CD4-positive, alpha-beta T cell (primary cell): Measurements from ENCODE around the gene NOPCHAP1. TPM values are rescaled to one million over a fixed set of nuclear protein-coding genes. Genes with fewer than 3 reads are reported as not detected.

Experiments used
- ATAC-seq: fragments of 200-7000 bp; cut with Tn5 transposase; one replicate; pipeline ENCODE4 v1.10.0; 2022; ENCODE audit warnings: mild to moderate bottlenecking; ENCODE audit not compliant: poor library complexity
- CTCF ChIA-PET: fragments of 350-600 bp; sonication (Branson Sonifier 250); formaldehyde crosslinking; loops from one replicate; lab custom pipeline; 2021; ENCODE audit warnings: antibody characterized with exemption, inconsistent platforms; lab: Charles Lee
- POLR2A ChIA-PET: fragments of 350-600 bp; sonication (Branson Sonifier 250); formaldehyde crosslinking; loops from one replicate; lab custom pipeline; 2021; ENCODE audit warnings: antibody characterized with exemption, inconsistent platforms; lab: Charles Lee
- DNase-seq, 14 experiments: peaks; one replicate each; pipeline ENCODE4 v3.0.0-alpha.2; 2013 to 2020; ENCODE audit warnings: mixed read lengths in 2 of 14
- H3K27ac ChIP-seq, 2 donors: one replicate each; pipeline versions ENCODE4 v1.5.1 to v1.7.0; 2013; ENCODE audit warnings: low read length in 2 of 2, low read depth in 1 of 2, mild to moderate bottlenecking in 1 of 2
- H3K27me3 ChIP-seq, 2 experiments: 1 replicate in 1 of 2; 2 replicates in 1 of 2; pipeline versions ENCODE4 v1.6.1 to v1.7.0; 2013; ENCODE audit warnings: low read length in 2 of 2, control low read depth in 1 of 2, mild to moderate bottlenecking in 1 of 2, moderate library complexity in 1 of 2; ENCODE audit not compliant: insufficient read depth in 2 of 2, control insufficient read depth in 1 of 2
- H3K36me3 ChIP-seq: one replicate; pipeline ENCODE4 v1.6.1; 2013; ENCODE audit warnings: low read length, control low read depth; ENCODE audit not compliant: insufficient read depth
- H3K4me1 ChIP-seq: one replicate; pipeline ENCODE4 v1.6.1; 2013; ENCODE audit warnings: low read length, control low read depth; ENCODE audit not compliant: insufficient read depth
- H3K4me3 ChIP-seq: one replicate; pipeline ENCODE4 v1.5.1; 2013; ENCODE audit warnings: mild to moderate bottlenecking, low read length, moderate library complexity
- H3K9me3 ChIP-seq, 2 experiments: 1 replicate in 1 of 2; 2 replicates in 1 of 2; pipeline versions ENCODE4 v1.6.1 to v1.7.0; 2013; ENCODE audit warnings: low read length in 2 of 2, mild to moderate bottlenecking in 2 of 2, control low read depth in 1 of 2, moderate library complexity in 1 of 2; ENCODE audit not compliant: control insufficient read depth in 1 of 2, insufficient read depth in 1 of 2
- H3K27ac Mint-ChIP-seq: one replicate; pipeline ENCODE4 v1.8.0; 2020; ENCODE audit warnings: mixed read lengths
- H3K27me3 Mint-ChIP-seq: one replicate; pipeline ENCODE4 v1.8.0; 2021; ENCODE audit warnings: mixed read lengths
- H3K36me3 Mint-ChIP-seq: one replicate; pipeline ENCODE4 v1.8.0; 2021; ENCODE audit warnings: low read depth, mixed read lengths
- H3K4me1 Mint-ChIP-seq: one replicate; pipeline ENCODE4 v1.8.0; 2021; ENCODE audit warnings: low read depth, mixed read lengths
- H3K4me3 Mint-ChIP-seq: one replicate; pipeline ENCODE4 v1.8.0; 2020; ENCODE audit warnings: mild to moderate bottlenecking, mixed read lengths
- H3K9me3 Mint-ChIP-seq: one replicate; pipeline ENCODE4 v1.8.0; 2020; ENCODE audit warnings: mixed read lengths
- intact Hi-C, 2 experiments: fragments of 100-400 bp; cut with DNase I in 1 of 2; cut with micrococcal nuclease in 1 of 2; formaldehyde crosslinking; loops; one replicate each; pipeline versions ENCODE4 v1.15.1 to v1.9.0; 2023 to 2025; cut with DNase I, micrococcal nuclease
- total RNA-seq, 174 experiments: library from RNA in 2 of 174; stranded (reverse) in 2 of 174; gene quantifications; one replicate each; pipeline ENCODE4 v1.2.3 and lab custom pipeline; 2021 to 2026
- TF ChIP-seq, protein P1 (sequence below): fragments of 200-600 bp; IDR thresholded peaks from one replicate; pipeline ENCODE4 v1.8.0; 2022; ENCODE audit warnings: antibody characterized with exemption, mild to moderate bottlenecking

The NOPCHAP1 gene
- total RNA-seq, 2 experiments from 2014 or later: 10.1 to 11.8 TPM

DNA sequence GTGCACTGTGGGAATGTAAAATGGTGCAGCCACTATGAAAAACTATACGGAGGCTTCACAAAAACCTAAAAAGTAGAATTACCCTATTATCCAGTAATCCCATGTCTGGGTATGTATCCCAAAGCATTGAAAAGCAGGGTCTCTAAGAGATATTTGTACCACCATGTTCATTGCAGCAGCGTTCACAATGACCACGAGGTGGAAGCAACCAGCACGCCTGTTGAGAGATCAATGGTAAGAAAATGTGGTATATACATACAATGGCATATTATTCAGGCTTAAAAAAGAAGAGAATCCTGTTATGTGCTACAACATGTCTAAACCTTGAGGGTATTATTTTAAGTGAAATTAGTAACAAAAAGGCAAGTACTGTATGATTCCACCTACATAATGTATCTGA, 910 bp upstream of the NOPCHAP1 start:
- ATAC-seq (no peak), DNase-seq (no peak)
- peak overlapping the region; percentile 97 for H3K4me3 Mint-ChIP-seq
- TF ChIP-seq, protein P1, sequence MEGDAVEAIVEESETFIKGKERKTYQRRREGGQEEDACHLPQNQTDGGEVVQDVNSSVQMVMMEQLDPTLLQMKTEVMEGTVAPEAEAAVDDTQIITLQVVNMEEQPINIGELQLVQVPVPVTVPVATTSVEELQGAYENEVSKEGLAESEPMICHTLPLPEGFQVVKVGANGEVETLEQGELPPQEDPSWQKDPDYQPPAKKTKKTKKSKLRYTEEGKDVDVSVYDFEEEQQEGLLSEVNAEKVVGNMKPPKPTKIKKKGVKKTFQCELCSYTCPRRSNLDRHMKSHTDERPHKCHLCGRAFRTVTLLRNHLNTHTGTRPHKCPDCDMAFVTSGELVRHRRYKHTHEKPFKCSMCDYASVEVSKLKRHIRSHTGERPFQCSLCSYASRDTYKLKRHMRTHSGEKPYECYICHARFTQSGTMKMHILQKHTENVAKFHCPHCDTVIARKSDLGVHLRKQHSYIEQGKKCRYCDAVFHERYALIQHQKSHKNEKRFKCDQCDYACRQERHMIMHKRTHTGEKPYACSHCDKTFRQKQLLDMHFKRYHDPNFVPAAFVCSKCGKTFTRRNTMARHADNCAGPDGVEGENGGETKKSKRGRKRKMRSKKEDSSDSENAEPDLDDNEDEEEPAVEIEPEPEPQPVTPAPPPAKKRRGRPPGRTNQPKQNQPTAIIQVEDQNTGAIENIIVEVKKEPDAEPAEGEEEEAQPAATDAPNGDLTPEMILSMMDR: no peak
- H3K36me3 Mint-ChIP-seq: peaks cover 26% of the 10 kb centered on the region
- H3K27ac Mint-ChIP-seq: peak overlapping the region; percentile 68
- Histone ChIP-seq H3K4me1 (peaks cover 21% of the 10 kb centered on the region), H3K4me3 (no peak overlapping the region), H3K27me3 (no peaks in the 10 kb centered on the region), H3K27ac (no peak overlapping the region), H3K36me3 (no peaks in the 10 kb centered on the region), H3K9me3 (no peaks in the 10 kb centered on the region)
- peaks cover 39% of the 10 kb centered on the region for H3K4me1 Mint-ChIP-seq
- peaks cover 4% of the 10 kb centered on the region for H3K27me3 Mint-ChIP-seq
- H3K9me3 Mint-ChIP-seq: no peaks in the 10 kb centered on the region
- ChIA-PET CTCF (no interaction called here), POLR2A (interaction anchor here (0.8 kb wide), 1 partner anchor 53 kb away, joined by 3 read pairs; no protein-coding TSS in a partner anchor)
- intact Hi-C loops: loop anchor here in 1 of 2 experiments (5.0 to 10.0 kb wide), 3 partner anchors 67 to 1320 kb away; partner anchors contain the start of genes NT5DC3 and TCP11L2

DNA sequence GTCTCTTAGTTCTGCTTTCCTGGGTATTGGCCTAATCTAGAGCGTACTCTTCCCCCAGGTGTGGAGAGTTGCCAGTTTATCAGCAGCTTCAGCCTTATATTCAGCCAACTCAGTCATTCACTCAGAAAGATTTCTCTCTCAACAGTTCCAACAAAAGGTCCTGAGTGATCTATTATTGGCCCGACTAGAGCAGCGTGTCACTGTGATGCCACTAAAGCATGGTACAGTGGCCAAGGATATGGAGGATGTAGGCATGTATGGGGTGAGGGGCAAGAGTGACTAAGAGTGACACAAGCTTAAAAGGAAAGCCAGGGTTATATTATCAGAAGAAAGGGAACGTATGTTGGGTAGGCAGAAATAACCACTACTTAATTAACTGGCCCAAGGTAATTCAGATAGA, 4.8 kb downstream of the NOPCHAP1 start:
- Histone ChIP-seq H3K4me1 (peaks cover 12% of the 10 kb centered on the region), H3K27ac (no peak overlapping the region), H3K36me3 (peaks cover 41% of the 10 kb centered on the region), H3K9me3 (no peaks in the 10 kb centered on the region), H3K27me3 (no peaks in the 10 kb centered on the region), H3K4me3 (no peak overlapping the region)
- POLR2A ChIA-PET: no interaction called here
- TF ChIP-seq, protein P1: no peak
- DNase-seq: no peak
- H3K27ac Mint-ChIP-seq: no peak overlapping the region
- H3K4me1 Mint-ChIP-seq: peaks cover 31% of the 10 kb centered on the region
- no peak overlapping the region for H3K4me3 Mint-ChIP-seq
- intact Hi-C loops: no loop called here
- peaks cover 75% of the 10 kb centered on the region for H3K36me3 Mint-ChIP-seq
- no peak for ATAC-seq
- CTCF ChIA-PET: no interaction called here
- H3K9me3 Mint-ChIP-seq: no peaks in the 10 kb centered on the region
- H3K27me3 Mint-ChIP-seq: no peaks in the 10 kb centered on the region

DNA sequence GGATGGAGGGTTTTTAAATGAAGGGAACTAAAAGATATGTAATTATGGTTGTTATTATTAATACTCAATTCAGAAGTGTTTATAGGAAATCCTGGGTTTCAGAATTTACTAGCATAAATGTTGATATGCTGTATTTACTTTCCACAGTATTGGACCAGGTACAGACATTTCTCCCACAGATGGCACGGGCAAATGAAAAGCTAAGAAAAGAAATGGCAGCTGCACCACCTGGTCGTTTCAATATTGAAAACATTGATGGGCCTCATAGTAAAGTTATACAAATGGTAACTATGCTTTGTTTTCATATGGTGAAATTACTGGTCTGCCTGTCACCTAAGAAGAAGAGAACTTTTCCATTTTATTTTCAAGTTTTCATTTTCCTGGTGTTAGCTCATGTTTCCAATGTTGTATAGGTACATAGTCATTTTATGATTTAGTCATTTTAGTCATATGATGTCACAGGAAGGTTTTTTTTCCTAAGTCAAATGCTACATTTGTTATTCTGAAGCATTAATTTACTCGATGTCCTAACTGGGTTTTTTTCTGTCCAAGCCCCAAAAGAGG, 5.5 kb downstream of the NOPCHAP1 start:
- DNase-seq: no peak
- CTCF ChIA-PET: interaction anchor here (0.9 kb wide), 1 partner anchor 10 kb away, joined by 3 read pairs; no protein-coding TSS in a partner anchor
- Mint-ChIP-seq H3K4me1 (peaks cover 27% of the 10 kb centered on the region), H3K27me3 (no peaks in the 10 kb centered on the region), H3K36me3 (peaks cover 78% of the 10 kb centered on the region), H3K27ac (no peak overlapping the region), H3K9me3 (no peaks in the 10 kb centered on the region), H3K4me3 (no peak overlapping the region)
- H3K27ac ChIP-seq: no peak overlapping the region
- no peak for ATAC-seq
- POLR2A ChIA-PET: no interaction called here
- H3K4me3 ChIP-seq: no peak overlapping the region
- peaks cover 46% of the 10 kb centered on the region for H3K36me3 ChIP-seq
- intact Hi-C loops: no loop called here
- TF ChIP-seq, protein P1: no peak
- no peaks in the 10 kb centered on the region for H3K27me3 ChIP-seq
- no peaks in the 10 kb centered on the region for H3K9me3 ChIP-seq
- peaks cover 9% of the 10 kb centered on the region for H3K4me1 ChIP-seq
